ENCODE data around the gene SLC6A12.

DNA sequence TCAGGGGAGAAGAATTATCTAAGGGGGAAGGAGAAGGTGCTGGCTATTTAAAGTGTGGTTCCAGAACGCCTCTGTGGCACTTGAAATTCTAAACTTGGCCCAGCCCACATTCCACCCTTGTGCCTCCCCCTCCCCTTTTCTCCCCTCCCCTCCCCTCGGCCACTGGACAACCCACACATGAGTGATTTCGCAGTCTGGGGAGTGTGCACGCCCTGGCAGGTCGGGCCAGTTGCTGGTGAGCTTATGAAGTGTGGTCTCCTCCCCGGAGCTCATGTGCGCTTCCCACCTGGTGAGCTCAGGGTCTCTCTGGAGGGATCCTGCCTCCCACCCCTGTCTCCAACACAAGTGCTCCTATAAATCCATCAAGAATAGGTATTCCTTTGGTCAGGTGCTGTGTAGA, 48.9 kb upstream of the SLC6A12 start, which contains the start of gene SLC6A13:
- TF ChIP-seq CTCF (conservative IDR thresholded peaks at IDR 0.05; ENCODE audit: low read depth, low read length): no peak
- no peak for TF ChIP-seq EZH2 (IDR thresholded peaks at IDR 0.05; ENCODE audit: low read length, unreplicated experiment)
